GM12878 (cell line): ENCODE results near the gene EXOC8.

Experiments used
- ATF7 ChIP-seq: fragments of 450-650 bp; IDR thresholded peaks from 2 replicates; pipeline ENCODE4 v1.6.1; 2016; ENCODE audit warnings: low read depth, mild to moderate bottlenecking
- BACH1 ChIP-seq: fragments of 450-650 bp; IDR thresholded peaks from 2 replicates; pipeline ENCODE4 v1.6.1; 2017; ENCODE audit warnings: mild to moderate bottlenecking, borderline replicate concordance
- CREM ChIP-seq: IDR thresholded peaks from 2 replicates; pipeline ENCODE4 v1.6.1; 2014; ENCODE audit warnings: antibody characterized with exemption, low read depth
- POLR2AphosphoS5 ChIP-seq: IDR thresholded peaks from 2 replicates; pipeline ENCODE4 v1.6.1; 2011; ENCODE audit warnings: mild to moderate bottlenecking, low read length, inconsistent platforms
- TAF1 ChIP-seq: IDR thresholded peaks from 2 replicates; pipeline ENCODE4 v1.6.1; 2011; ENCODE audit warnings: mild to moderate bottlenecking, low read depth, low read length, borderline replicate concordance
- YY1 ChIP-seq: IDR thresholded peaks from 2 replicates; pipeline ENCODE4 v1.6.1; 2011; ENCODE audit warnings: low read depth, mild to moderate bottlenecking, low read length
- TF ChIP-seq, protein P1 (sequence below), 3 experiments: IDR thresholded peaks in 2 of 3; conservative IDR thresholded peaks in 1 of 3; 2 replicates each; pipeline ENCODE4 v1.5.1; 2011; ENCODE audit warnings: low read depth in 3 of 3, low read length in 3 of 3, mild to moderate bottlenecking in 3 of 3, control low read depth in 2 of 3, moderate library complexity in 2 of 3, inconsistent platforms in 1 of 3, mixed read lengths in 1 of 3; ENCODE audit not compliant: control insufficient read depth in 2 of 3, insufficient read depth in 1 of 3; ENCODE audit errors: extremely low read depth in 1 of 3
- TF ChIP-seq, protein P2 (sequence below): fragments of 150-350 bp; IDR thresholded peaks from 2 replicates; pipeline ENCODE4 v1.6.1; 2016; ENCODE audit warnings: low read depth, low read length

DNA sequence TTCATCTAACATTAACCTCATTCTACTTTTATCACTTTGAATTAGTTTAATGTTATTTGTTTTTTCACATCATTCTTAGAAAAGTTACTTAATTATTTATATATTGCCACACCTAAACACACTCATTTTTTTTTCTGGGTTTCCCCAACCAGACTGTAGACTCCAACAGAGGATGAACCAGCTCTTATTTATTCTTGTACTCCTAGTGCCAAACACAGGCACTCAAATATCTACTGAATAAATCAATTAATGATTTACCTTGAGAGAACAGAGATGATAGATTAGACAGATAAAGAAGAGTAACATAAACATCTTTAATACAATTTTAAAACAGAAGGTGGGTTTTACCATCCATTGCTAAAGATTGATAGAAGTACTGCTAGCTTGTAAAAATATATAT, 48.8 kb upstream of the EXOC8 start:
- TF ChIP-seq TAF1 (no peak), POLR2AphosphoS5 (no peak), YY1 (no peak), CREM (no peak), BACH1 (no peak), ATF7 (no peak)
- TF ChIP-seq, protein P1, sequence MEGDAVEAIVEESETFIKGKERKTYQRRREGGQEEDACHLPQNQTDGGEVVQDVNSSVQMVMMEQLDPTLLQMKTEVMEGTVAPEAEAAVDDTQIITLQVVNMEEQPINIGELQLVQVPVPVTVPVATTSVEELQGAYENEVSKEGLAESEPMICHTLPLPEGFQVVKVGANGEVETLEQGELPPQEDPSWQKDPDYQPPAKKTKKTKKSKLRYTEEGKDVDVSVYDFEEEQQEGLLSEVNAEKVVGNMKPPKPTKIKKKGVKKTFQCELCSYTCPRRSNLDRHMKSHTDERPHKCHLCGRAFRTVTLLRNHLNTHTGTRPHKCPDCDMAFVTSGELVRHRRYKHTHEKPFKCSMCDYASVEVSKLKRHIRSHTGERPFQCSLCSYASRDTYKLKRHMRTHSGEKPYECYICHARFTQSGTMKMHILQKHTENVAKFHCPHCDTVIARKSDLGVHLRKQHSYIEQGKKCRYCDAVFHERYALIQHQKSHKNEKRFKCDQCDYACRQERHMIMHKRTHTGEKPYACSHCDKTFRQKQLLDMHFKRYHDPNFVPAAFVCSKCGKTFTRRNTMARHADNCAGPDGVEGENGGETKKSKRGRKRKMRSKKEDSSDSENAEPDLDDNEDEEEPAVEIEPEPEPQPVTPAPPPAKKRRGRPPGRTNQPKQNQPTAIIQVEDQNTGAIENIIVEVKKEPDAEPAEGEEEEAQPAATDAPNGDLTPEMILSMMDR (IDR thresholded peaks at IDR 0.05 in 2 of 3, conservative IDR thresholded peaks at IDR 0.05 in 1 of 3; ENCODE audit: control insufficient read depth in 2 of 3, extremely low read depth in 1 of 3, insufficient read depth in 1 of 3, low read depth in 3 of 3, low read length in 3 of 3): no peak
- TF ChIP-seq, protein P2, sequence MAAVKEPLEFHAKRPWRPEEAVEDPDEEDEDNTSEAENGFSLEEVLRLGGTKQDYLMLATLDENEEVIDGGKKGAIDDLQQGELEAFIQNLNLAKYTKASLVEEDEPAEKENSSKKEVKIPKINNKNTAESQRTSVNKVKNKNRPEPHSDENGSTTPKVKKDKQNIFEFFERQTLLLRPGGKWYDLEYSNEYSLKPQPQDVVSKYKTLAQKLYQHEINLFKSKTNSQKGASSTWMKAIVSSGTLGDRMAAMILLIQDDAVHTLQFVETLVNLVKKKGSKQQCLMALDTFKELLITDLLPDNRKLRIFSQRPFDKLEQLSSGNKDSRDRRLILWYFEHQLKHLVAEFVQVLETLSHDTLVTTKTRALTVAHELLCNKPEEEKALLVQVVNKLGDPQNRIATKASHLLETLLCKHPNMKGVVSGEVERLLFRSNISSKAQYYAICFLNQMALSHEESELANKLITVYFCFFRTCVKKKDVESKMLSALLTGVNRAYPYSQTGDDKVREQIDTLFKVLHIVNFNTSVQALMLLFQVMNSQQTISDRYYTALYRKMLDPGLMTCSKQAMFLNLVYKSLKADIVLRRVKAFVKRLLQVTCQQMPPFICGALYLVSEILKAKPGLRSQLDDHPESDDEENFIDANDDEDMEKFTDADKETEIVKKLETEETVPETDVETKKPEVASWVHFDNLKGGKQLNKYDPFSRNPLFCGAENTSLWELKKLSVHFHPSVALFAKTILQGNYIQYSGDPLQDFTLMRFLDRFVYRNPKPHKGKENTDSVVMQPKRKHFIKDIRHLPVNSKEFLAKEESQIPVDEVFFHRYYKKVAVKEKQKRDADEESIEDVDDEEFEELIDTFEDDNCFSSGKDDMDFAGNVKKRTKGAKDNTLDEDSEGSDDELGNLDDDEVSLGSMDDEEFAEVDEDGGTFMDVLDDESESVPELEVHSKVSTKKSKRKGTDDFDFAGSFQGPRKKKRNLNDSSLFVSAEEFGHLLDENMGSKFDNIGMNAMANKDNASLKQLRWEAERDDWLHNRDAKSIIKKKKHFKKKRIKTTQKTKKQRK: no peak
